Right atrium auricular region (tissue), 2 donors: ENCODE results near the gene IGF1. TPM values are rescaled to one million over a fixed set of nuclear protein-coding genes. Genes with fewer than 3 reads are reported as not detected.

Experiments
- DNase-seq: peaks from one replicate; pipeline ENCODE4 v3.0.0-alpha.2; 2019; ENCODE audit warnings: low spot score
- H3K27ac ChIP-seq, 2 donors: fragments of 200-600 bp; sonication (generic); 1 replicate in 1 of 2; 2 replicates in 1 of 2; pipeline ENCODE4 v1.5.1; 2016 to 2019
- H3K27me3 ChIP-seq, 2 donors: fragments of 200-600 bp; sonication (generic); one replicate each; pipeline versions ENCODE4 v1.5.1 to v1.6.0; 2017 to 2019
- H3K36me3 ChIP-seq: fragments of 200-600 bp; sonication (generic); one replicate; pipeline ENCODE4 v1.5.1; 2016
- H3K4me1 ChIP-seq, 2 donors: fragments of 200-600 bp; sonication (generic); one replicate each; pipeline versions ENCODE4 v1.5.1 to v1.6.0; 2017 to 2019
- H3K4me3 ChIP-seq, 2 donors: fragments of 200-600 bp; sonication (generic); 1 replicate in 1 of 2; 2 replicates in 1 of 2; pipeline ENCODE4 v1.5.1; 2017 to 2019; ENCODE audit warnings: mild to moderate bottlenecking in 1 of 2, moderate library complexity in 1 of 2
- H3K9me3 ChIP-seq, 2 donors: fragments of 200-600 bp; sonication (generic); one replicate each; pipeline ENCODE4 v1.5.1; 2019
- total RNA-seq, 2 donors: library from RNA; depleted of rRNA; stranded (reverse); fragments of >200 nt; gene quantifications; one replicate each; pipeline ENCODE4 v1.1.0, GENCODE V29; 2016
- TF ChIP-seq, protein P1 (sequence below), 2 donors: fragments of 200-600 bp; sonication (generic); IDR thresholded peaks; one replicate each; pipeline ENCODE4 v1.5.1; 2019; ENCODE audit warnings: antibody characterized with exemption in 2 of 2

The IGF1 gene
- total RNA-seq, 2 donors from 2014 or later: 11.4 to 26.1 TPM

DNA sequence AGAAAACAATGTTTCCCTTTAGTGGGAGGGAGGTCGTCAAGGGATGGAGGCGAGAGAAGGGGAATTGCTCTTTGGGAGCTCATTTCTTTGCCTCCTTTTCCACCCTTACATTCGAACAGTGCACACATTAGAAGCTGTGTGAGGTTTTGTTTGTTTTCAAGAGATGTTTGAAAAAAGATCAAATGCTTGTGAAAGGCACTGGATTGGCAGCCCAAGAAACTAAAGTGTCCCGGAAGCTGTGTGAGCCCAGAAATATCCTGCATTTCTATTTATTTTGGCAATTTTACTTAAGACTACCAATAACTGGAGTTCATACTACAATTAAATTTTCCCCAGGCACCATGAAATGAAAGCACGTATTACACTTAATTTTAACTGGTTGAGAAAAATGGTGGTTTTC lies 67.0 kb downstream of the IGF1 start:
- Histone ChIP-seq H3K27ac (no peak overlapping the region), H3K4me3 (no peak overlapping the region), H3K9me3 (no peaks in the 10 kb centered on the region), H3K36me3 (no peaks in the 10 kb centered on the region), H3K4me1 (no peaks in the 10 kb centered on the region), H3K27me3 (no peaks in the 10 kb centered on the region)
- no peak for DNase-seq
- TF ChIP-seq, protein P1, sequence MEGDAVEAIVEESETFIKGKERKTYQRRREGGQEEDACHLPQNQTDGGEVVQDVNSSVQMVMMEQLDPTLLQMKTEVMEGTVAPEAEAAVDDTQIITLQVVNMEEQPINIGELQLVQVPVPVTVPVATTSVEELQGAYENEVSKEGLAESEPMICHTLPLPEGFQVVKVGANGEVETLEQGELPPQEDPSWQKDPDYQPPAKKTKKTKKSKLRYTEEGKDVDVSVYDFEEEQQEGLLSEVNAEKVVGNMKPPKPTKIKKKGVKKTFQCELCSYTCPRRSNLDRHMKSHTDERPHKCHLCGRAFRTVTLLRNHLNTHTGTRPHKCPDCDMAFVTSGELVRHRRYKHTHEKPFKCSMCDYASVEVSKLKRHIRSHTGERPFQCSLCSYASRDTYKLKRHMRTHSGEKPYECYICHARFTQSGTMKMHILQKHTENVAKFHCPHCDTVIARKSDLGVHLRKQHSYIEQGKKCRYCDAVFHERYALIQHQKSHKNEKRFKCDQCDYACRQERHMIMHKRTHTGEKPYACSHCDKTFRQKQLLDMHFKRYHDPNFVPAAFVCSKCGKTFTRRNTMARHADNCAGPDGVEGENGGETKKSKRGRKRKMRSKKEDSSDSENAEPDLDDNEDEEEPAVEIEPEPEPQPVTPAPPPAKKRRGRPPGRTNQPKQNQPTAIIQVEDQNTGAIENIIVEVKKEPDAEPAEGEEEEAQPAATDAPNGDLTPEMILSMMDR (IDR thresholded peaks at IDR 0.05): no peak

DNA sequence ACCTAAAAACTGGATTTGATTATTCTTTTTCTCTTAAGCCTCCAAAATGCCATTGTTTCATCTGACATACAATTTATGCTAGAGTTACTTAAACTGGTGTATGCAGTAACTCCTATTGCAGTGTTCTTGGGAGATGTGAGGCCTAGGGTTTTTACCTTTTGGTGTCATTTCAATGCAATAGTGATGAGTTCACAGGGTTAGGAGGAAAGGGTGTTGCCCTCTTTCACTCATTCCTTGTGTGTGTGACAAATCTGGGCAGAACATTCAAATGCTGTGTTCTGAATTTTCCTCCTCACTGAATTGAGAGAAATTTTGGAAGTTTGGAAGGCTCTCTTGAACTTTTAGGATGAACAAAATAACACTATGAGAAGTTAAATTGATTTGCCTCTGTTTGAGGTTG lies 69.9 kb downstream of the IGF1 start:
- TF ChIP-seq, protein P1 (IDR thresholded peaks at IDR 0.05): no peak
- H3K36me3 ChIP-seq: no peaks in the 10 kb centered on the region
- DNase-seq: no peak
- H3K27me3 ChIP-seq: no peaks in the 10 kb centered on the region
- no peak overlapping the region for H3K4me3 ChIP-seq
- no peak overlapping the region for H3K27ac ChIP-seq
- H3K9me3 ChIP-seq: no peaks in the 10 kb centered on the region
- H3K4me1 ChIP-seq: peaks cover 0 to 11% of the 10 kb centered on the region in 2 donors

DNA sequence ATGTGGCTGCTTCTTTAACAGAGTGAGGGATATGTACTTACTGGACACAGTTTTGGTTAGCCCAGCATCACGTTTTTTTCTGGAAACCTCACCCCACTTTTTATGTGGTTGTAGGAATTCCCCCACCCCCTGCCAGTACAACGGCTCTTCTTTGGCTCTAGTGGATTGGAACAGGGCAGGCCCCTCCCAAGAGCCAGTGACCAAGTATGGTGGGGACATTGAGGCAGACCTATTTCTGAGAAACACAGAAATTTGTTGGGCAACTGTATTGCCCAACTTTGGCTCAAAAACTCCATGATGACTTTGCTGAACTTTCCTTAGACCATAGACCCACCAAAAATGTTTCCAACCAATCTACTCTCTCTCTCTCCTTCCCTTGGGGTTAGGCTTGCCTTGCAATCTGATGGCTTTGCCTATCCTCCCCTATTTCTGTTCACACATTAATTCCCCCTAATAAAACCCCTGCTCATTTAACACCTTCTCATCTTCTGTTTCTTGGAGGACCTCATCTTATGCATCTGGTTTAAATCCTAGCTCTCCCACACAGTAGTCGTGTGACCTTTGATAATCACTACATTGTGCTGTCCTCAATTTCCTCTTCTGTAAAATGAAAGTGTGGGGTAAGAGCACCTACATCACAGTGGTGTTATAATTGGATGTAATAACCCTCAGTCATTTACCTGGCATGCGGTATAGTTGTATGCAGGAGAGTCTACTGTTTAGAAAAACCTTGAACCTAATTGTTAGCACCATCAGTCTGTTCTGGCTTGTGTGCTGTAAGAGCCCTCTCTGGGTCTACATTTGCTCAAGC lies 71.7 kb downstream of the IGF1 start:
- no peak overlapping the region for H3K27ac ChIP-seq
- no peaks in the 10 kb centered on the region for H3K36me3 ChIP-seq
- no peak for DNase-seq
- no peaks in the 10 kb centered on the region for H3K9me3 ChIP-seq
- TF ChIP-seq, protein P1 (IDR thresholded peaks at IDR 0.05): no peak
- peaks cover 0 to 11% of the 10 kb centered on the region in 2 donors for H3K4me1 ChIP-seq
- H3K4me3 ChIP-seq: no peak overlapping the region
- H3K27me3 ChIP-seq: no peaks in the 10 kb centered on the region

DNA sequence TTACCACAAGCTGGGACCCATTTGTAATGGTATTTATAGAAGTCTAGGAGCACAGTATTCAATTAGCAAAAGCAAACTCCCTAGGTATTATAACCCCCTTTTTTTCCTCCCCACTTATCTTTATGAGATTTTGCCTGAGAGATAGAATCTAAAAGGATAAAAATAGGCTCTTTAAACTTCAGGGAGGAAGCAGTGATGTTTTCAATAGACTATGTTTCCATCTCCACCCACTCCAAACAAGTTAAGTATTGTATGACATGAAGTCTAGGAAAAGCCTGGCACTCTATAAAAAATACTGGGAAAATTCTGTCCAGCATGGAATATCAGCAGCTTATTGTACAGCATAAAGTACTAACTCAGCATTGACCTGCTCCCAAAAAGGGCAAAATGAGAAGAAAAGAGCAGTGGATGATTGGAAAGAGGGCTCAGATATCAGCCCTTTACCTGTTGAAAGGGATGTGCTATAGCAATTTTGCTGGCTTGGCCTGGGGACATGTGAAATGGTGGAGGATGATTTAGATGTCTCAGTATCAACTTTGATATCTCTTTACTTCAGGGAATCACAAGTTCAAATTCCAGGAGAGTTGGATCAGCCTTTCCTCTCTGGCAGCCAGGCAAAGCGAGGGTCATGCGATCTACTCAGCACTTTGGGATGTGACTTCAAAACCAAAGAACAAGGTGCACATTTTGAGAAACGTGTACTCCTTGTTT lies 72.4 kb downstream of the IGF1 start:
- no peaks in the 10 kb centered on the region for H3K27me3 ChIP-seq
- H3K4me1 ChIP-seq: peaks cover 0 to 11% of the 10 kb centered on the region in 2 donors
- H3K9me3 ChIP-seq: no peaks in the 10 kb centered on the region
- no peak overlapping the region for H3K27ac ChIP-seq
- no peaks in the 10 kb centered on the region for H3K36me3 ChIP-seq
- TF ChIP-seq, protein P1 (IDR thresholded peaks at IDR 0.05): no peak
- no peak for DNase-seq
- no peak overlapping the region for H3K4me3 ChIP-seq

DNA sequence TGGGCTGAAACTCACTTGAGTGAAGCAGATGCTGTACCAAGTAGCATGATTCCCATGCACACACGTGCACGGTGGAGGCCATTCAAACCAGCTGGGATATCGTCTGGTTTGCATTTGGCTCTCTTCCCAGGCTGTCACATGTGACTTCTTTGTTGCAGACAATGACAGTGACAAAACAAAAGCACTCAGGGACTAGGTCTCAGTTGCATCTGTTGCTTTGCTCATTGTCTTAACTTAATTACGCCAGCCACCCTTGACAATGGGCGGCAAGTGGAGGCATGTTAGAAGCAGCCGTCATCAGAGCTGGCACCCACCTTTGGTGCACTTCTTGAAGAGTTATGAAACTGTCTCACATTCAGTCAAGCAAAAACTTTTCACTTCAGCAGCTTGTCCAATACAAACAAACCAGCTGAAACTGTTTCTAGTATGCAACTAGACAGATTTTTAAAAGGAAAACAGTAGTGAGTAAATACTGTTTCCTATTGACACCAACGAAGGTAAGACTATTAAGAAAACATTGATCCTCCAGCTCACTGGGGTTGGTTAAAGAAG lies 74.3 kb downstream of the IGF1 start:
- DNase-seq: no peak
- Histone ChIP-seq H3K4me1 (peaks cover 0 to 11% of the 10 kb centered on the region in 2 donors), H3K27me3 (no peaks in the 10 kb centered on the region), H3K27ac (no peak overlapping the region), H3K4me3 (no peak overlapping the region), H3K36me3 (no peaks in the 10 kb centered on the region), H3K9me3 (no peaks in the 10 kb centered on the region)
- TF ChIP-seq, protein P1 (IDR thresholded peaks at IDR 0.05): no peak
